ENCODE data around the gene PTPRC.

- TF ChIP-seq CTCF (IDR thresholded peaks at IDR 0.05) (no peak), REST (IDR thresholded peaks at IDR 0.05; ENCODE audit: insufficient read depth in 1 of 2, low read depth in 2 of 2, low read length in 1 of 2) (no peak), POLR2AphosphoS5 (IDR thresholded peaks at IDR 0.05; ENCODE audit: low read depth, low read length) (no peak), TCF7L2 (IDR thresholded peaks at IDR 0.05; ENCODE audit: low read depth, low read length) (no peak)
These were observed 14.8 kb upstream of the PTPRC start for GRCh38 chr1:198623752-198624647.
